GM12878 (cell line): ENCODE data around the gene CEP128. TPM values are rescaled to one million over a fixed set of nuclear protein-coding genes. Genes with fewer than 3 reads are reported as not detected.

Source experiments
- ATAC-seq: fragments of 200-7000 bp; cut with Tn5 transposase; 3 replicates; pipeline ENCODE4 v1.9.1; 2020; ENCODE audit warnings: mild to moderate bottlenecking, moderate library complexity
- BruUV-seq: library from RNA; stranded (reverse); fragments of 400-500 nt; replicated peaks from 2 replicates; lab custom pipeline; 2021; lab: Mats Ljungman, UMichigan
- CTCF ChIA-PET: fragments of 300-600 bp; sonication (Branson Sonifier 250); formaldehyde crosslinking; extraction: SDS; loops from one replicate; lab custom pipeline; 2021; ENCODE audit warnings: inconsistent platforms; lab: Yijun Ruan, JAX
- POLR2A ChIA-PET: fragments of 350-600 bp; formaldehyde crosslinking; extraction: SDS; loops from one replicate; lab custom pipeline; 2021; ENCODE audit warnings: inconsistent platforms; lab: Charles Lee
- RAD21 ChIA-PET: fragments of 300-600 bp; sonication (Branson Sonifier 250); formaldehyde crosslinking; loops from one replicate; lab custom pipeline; 2023; ENCODE audit warnings: antibody characterized with exemption; ENCODE audit not compliant: unreplicated experiment; lab: Charles Lee
- SMC1A ChIA-PET: fragments of 300-600 bp; sonication (Branson Sonifier 250); formaldehyde crosslinking; loops from one replicate; lab custom pipeline; 2023; ENCODE audit not compliant: unreplicated experiment, uncharacterized antibody; lab: Charles Lee
- DNase-seq: peaks from one replicate; pipeline ENCODE4 v3.0.0-alpha.2; 2011; ENCODE audit warnings: low read depth, low spot score
- FAIRE-seq: peaks from 3 replicates; lab custom pipeline; 2011; peaks lifted over from hg19 to GRCh38; lab: Jason Lieb, UNC
- H2AFZ ChIP-seq: 2 replicates; pipeline ENCODE4 v1.6.0; 2011; ENCODE audit warnings: low read depth, low read length, control low read depth; ENCODE audit not compliant: control insufficient read depth
- H3K27ac ChIP-seq: 2 replicates; pipeline ENCODE4 v1.5.1; 2011; ENCODE audit warnings: control low read depth; ENCODE audit not compliant: control insufficient read depth, insufficient read depth
- H3K27me3 ChIP-seq, 2 experiments: replicated peaks in 1 of 2; 2 replicates each; pipeline versions ENCODE4 v1.6.0 to v1.6.1; 2011; ENCODE audit warnings: low read length in 1 of 2; ENCODE audit not compliant: control insufficient read depth in 2 of 2, insufficient read depth in 2 of 2
- H3K36me3 ChIP-seq, 2 experiments: 2 replicates each; pipeline ENCODE4 v1.5.1; 2011; ENCODE audit warnings: low read length in 1 of 2; ENCODE audit not compliant: control insufficient read depth in 2 of 2, insufficient read depth in 2 of 2
- H3K4me1 ChIP-seq: 2 replicates; pipeline ENCODE4 v1.6.1; 2011; ENCODE audit warnings: mild to moderate bottlenecking, low read length, moderate library complexity, mixed read lengths; ENCODE audit not compliant: control insufficient read depth, insufficient read depth
- H3K4me2 ChIP-seq: 2 replicates; pipeline ENCODE4 v1.6.0; 2011; ENCODE audit warnings: control low read depth; ENCODE audit not compliant: control insufficient read depth, insufficient read depth
- H3K4me3 ChIP-seq: fragments of 200-600 bp; sonication (generic); 2 replicates; pipeline ENCODE4 v1.5.1; 2016
- H3K79me2 ChIP-seq: 2 replicates; pipeline ENCODE4 v1.6.0; 2011; ENCODE audit warnings: low read length; ENCODE audit not compliant: control insufficient read depth, insufficient read depth
- H3K9ac ChIP-seq: 2 replicates; pipeline ENCODE4 v1.8.0; 2011; ENCODE audit warnings: low read length, control low read depth, mixed read lengths; ENCODE audit not compliant: control insufficient read depth, insufficient read depth
- H3K9me3 ChIP-seq: replicated peaks from 3 replicates; pipeline ENCODE4 v1.5.1; 2011; ENCODE audit warnings: mild to moderate bottlenecking, low read length; ENCODE audit not compliant: control insufficient read depth, insufficient read depth
- H4K20me1 ChIP-seq: 2 replicates; pipeline ENCODE4 v1.6.0; 2011; ENCODE audit not compliant: control insufficient read depth, insufficient read depth
- ATF7 ChIP-seq: fragments of 450-650 bp; IDR thresholded peaks from 2 replicates; pipeline ENCODE4 v1.6.1; 2016; ENCODE audit warnings: low read depth, mild to moderate bottlenecking
- CREB1 ChIP-seq: IDR thresholded peaks from 2 replicates; pipeline ENCODE4 v1.6.1; 2012; ENCODE audit warnings: low read depth, mild to moderate bottlenecking, inconsistent platforms
- HDAC6 ChIP-seq: fragments of 200-600 bp; sonication (generic); IDR thresholded peaks from one replicate; pipeline ENCODE4 v1.8.0; 2017; ENCODE audit warnings: antibody characterized with exemption; ENCODE audit not compliant: unreplicated experiment
- KAT2A ChIP-seq: conservative IDR thresholded peaks from 2 replicates; pipeline ENCODE4 v1.6.1; 2011; ENCODE audit warnings: low read depth, low read length; ENCODE audit not compliant: control insufficient read depth
- MYB ChIP-seq: fragments of 150-350 bp; IDR thresholded peaks from 2 replicates; pipeline ENCODE4 v1.6.1; 2014; ENCODE audit warnings: mild to moderate bottlenecking, low read depth, low read length, borderline replicate concordance
- NR2F1 ChIP-seq: fragments of 450-650 bp; conservative IDR thresholded peaks from 2 replicates; pipeline ENCODE4 v1.6.1; 2017; ENCODE audit warnings: mild to moderate bottlenecking
- RELA ChIP-seq: fragments of 450-650 bp; IDR thresholded peaks from 2 replicates; pipeline ENCODE4 v1.8.0; 2014; ENCODE audit warnings: borderline replicate concordance; ENCODE audit not compliant: partially characterized antibody
- SREBF2 ChIP-seq: IDR thresholded peaks from 2 replicates; pipeline ENCODE4 v1.6.1; 2012; ENCODE audit warnings: mild to moderate bottlenecking, low read length
- WGBS: methylation state at CpG from one replicate; pipeline ENCODE4 v1.1.6; 2016; ENCODE audit warnings: low lambda C conversion rate; ENCODE audit not compliant: insufficient replicate concordance, insufficient coverage; ENCODE audit errors: missing lambda C conversion rate; 5-methylcytosine and 5-hydroxymethylcytosine counted together
- in situ Hi-C: fragments of 300-500 bp; cut with MboI; formaldehyde crosslinking; loops from 9 replicates; pipeline ENCODE4 v1.14.3; 2018; ENCODE audit warnings: mixed read lengths
- intact Hi-C: fragments of 100-400 bp; cut with micrococcal nuclease; formaldehyde crosslinking; loops from one replicate; pipeline ENCODE4 v1.14.2; 2022; ENCODE audit not compliant: unreplicated experiment
- polyA plus RNA-seq, 11 experiments: library from polyadenylated mRNA; depleted of rRNA in 4 of 11; unstranded in 6 of 11; stranded (reverse) in 5 of 11; fragments of >200 nt; fragmentation: Nextera tagmentation in 4 of 11; fragmentation: Illumina TruSeq in 1 of 11; extraction: Ambion mirVana in 4 of 11; extraction: Trizol in 1 of 11; gene quantifications; 1 replicate in 1 of 11; 2 replicates in 10 of 11; pipeline versions ENCODE4 v1.2.1 to v1.2.3, GENCODE V29; 2011 to 2016; ENCODE audit warnings: inconsistent platforms in 2 of 11, missing spikeins in 2 of 11, low read depth in 1 of 11
- total RNA-seq, 4 experiments: library from RNA; depleted of rRNA in 3 of 4; stranded (reverse); fragments of >200 nt in 3 of 4; fragmentation: Illumina TruSeq in 1 of 4; extraction: Trizol in 1 of 4; gene quantifications; 2 replicates each; pipeline versions ENCODE4 v1.2.1 to v1.2.3, GENCODE V29; 2013 to 2021
- TF ChIP-seq, protein P1 (sequence below): IDR thresholded peaks from 2 replicates; pipeline ENCODE4 v1.6.1; 2012; ENCODE audit warnings: low read length, inconsistent platforms

The CEP128 gene
- total and polyA plus RNA-seq, 10 of the 15 experiments (the other 5 are each of a cell fraction or from before 2014, with no cell fraction given) = 1.1 to 6.7 (median 3.4) TPM

- intact Hi-C loops = no loop called here
Measured at GRCh38 chr14:80627745-80628144, 313.8 kb downstream of the CEP128 start.

DNA sequence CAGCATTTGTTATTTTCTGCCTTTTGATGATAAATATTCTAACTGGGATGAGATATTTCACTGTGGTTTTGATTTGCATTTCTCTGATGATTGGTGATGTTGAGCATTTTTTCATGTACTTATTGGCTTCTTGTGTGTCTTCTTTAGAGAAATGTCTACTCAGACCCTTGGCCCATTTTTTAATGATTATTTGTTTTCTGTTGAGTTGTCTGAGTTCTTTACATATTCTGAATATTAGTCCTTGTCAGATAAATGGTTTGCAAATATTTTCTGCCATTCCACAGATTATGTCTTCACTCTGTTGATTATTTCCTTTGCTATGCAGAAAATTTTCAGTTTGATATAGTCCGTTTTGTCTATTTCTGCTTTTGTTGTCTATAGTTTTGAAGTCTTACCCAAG is 317.0 kb downstream of the CEP128 start:
- RAD21 ChIA-PET = no interaction called here
- Histone ChIP-seq H3K4me2 (no peak overlapping the region), H3K27me3 (no peaks in the 10 kb centered on the region), H3K9ac (no peak overlapping the region), H2AFZ (no peak overlapping the region), H3K9me3 (no peaks in the 10 kb centered on the region), H4K20me1 (no peaks in the 10 kb centered on the region), H3K4me1 (no peaks in the 10 kb centered on the region), H3K36me3 (no peaks in the 10 kb centered on the region), H3K27ac (no peak overlapping the region), H3K4me3 (no peak overlapping the region), H3K79me2 (no peaks in the 10 kb centered on the region)
- FAIRE-seq = no peak
- SMC1A ChIA-PET = no interaction called here
- POLR2A ChIA-PET = no interaction called here
- in situ Hi-C loops = no loop called here
- WGBS = 93% methylated on average over 1 of the region's 1 CpG
- intact Hi-C loops = no loop called here
- CTCF ChIA-PET = no interaction called here
- BruUV-seq = no TSS peak
- DNase-seq = no peak
- ATAC-seq = no peak
- TF ChIP-seq NR2F1 = no peak
- TF ChIP-seq KAT2A = no peak
- no peak for TF ChIP-seq CREB1
- no peak for TF ChIP-seq SREBF2
- TF ChIP-seq ATF7 = no peak
- TF ChIP-seq, protein P1, sequence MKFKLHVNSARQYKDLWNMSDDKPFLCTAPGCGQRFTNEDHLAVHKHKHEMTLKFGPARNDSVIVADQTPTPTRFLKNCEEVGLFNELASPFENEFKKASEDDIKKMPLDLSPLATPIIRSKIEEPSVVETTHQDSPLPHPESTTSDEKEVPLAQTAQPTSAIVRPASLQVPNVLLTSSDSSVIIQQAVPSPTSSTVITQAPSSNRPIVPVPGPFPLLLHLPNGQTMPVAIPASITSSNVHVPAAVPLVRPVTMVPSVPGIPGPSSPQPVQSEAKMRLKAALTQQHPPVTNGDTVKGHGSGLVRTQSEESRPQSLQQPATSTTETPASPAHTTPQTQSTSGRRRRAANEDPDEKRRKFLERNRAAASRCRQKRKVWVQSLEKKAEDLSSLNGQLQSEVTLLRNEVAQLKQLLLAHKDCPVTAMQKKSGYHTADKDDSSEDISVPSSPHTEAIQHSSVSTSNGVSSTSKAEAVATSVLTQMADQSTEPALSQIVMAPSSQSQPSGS = no peak
- TF ChIP-seq HDAC6 = no peak

More at GRCh38 chr14:80627745-80628144, 313.8 kb downstream of the CEP128 start:
- POLR2A ChIA-PET = no interaction called here
- no peaks in the 10 kb centered on the region for H3K79me2 ChIP-seq
- no peak overlapping the region for H3K4me3 ChIP-seq
- RAD21 ChIA-PET = no interaction called here
- no peaks in the 10 kb centered on the region for H3K9me3 ChIP-seq
- no TSS peak for BruUV-seq
- SMC1A ChIA-PET = interaction anchor here (0.6 to 0.9 kb wide), 2 partner anchors 58 to 81 kb away, joined by 3 to 4 read pairs; no protein-coding TSS in a partner anchor
- no peak for ATAC-seq
- DNase-seq = no peak
- CTCF ChIA-PET = no interaction called here
- H4K20me1 ChIP-seq = no peaks in the 10 kb centered on the region
- 97% methylated on average over 2 of the region's 2 CpGs for WGBS
- FAIRE-seq = no peak
- H3K36me3 ChIP-seq = no peaks in the 10 kb centered on the region
- TF ChIP-seq MYB (no peak), RELA (no peak)
- no peaks in the 10 kb centered on the region for H3K27me3 ChIP-seq
- H2AFZ ChIP-seq = no peak overlapping the region
- in situ Hi-C loops = no loop called here
- H3K9ac ChIP-seq = no peak overlapping the region
- H3K4me2 ChIP-seq = no peak overlapping the region
- no peak overlapping the region for H3K27ac ChIP-seq
- no peaks in the 10 kb centered on the region for H3K4me1 ChIP-seq
